GM12801 (cell line): Measurements from ENCODE around the gene BMPER.

Experiments used
- TF ChIP-seq, protein P1 (sequence below): IDR thresholded peaks from one replicate; pipeline ENCODE4 v1.5.1; 2011; ENCODE audit warnings: control low read depth; ENCODE audit not compliant: insufficient read length; ENCODE audit errors: extremely low read depth

The BMPER gene

DNA sequence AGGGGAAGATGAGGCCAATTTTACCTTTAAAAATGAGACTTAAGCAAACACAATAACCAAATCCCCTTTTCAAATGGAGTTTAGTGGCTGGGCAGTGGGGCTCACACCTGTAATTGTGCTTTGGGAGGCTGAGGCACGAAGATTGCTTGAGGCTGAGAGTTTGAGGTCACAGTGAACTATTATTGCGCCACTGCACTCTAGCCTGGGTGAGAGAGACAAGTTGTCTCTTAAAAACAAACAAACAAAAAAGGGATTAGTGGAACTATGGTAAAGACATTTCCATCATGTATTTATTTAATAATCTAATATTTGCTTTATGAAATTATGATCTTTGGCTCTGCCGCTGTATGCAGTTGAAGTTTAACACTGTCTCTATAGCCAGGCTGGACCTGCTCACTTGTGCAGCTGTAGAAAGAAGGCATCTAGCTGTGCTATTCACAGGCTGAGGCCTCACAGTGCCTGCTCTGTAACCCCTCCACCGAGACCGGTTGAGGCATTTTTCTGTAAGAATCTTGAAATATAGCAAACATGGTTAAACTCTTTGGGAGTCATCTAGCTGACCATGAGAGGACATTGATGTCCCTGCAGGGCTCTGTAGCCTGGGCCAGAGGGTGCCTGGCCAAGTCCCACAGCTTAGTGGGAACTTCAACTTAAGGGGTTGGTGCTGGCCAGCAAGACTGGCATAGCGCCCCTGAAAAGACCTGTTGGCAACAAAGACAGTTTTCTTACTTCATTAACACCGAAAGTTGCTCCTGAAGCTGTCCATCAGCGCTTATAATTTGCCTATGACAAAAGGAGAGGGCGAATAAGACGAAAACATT is 131.8 kb downstream of the BMPER start:
- TF ChIP-seq, protein P1, sequence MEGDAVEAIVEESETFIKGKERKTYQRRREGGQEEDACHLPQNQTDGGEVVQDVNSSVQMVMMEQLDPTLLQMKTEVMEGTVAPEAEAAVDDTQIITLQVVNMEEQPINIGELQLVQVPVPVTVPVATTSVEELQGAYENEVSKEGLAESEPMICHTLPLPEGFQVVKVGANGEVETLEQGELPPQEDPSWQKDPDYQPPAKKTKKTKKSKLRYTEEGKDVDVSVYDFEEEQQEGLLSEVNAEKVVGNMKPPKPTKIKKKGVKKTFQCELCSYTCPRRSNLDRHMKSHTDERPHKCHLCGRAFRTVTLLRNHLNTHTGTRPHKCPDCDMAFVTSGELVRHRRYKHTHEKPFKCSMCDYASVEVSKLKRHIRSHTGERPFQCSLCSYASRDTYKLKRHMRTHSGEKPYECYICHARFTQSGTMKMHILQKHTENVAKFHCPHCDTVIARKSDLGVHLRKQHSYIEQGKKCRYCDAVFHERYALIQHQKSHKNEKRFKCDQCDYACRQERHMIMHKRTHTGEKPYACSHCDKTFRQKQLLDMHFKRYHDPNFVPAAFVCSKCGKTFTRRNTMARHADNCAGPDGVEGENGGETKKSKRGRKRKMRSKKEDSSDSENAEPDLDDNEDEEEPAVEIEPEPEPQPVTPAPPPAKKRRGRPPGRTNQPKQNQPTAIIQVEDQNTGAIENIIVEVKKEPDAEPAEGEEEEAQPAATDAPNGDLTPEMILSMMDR = no peak

DNA sequence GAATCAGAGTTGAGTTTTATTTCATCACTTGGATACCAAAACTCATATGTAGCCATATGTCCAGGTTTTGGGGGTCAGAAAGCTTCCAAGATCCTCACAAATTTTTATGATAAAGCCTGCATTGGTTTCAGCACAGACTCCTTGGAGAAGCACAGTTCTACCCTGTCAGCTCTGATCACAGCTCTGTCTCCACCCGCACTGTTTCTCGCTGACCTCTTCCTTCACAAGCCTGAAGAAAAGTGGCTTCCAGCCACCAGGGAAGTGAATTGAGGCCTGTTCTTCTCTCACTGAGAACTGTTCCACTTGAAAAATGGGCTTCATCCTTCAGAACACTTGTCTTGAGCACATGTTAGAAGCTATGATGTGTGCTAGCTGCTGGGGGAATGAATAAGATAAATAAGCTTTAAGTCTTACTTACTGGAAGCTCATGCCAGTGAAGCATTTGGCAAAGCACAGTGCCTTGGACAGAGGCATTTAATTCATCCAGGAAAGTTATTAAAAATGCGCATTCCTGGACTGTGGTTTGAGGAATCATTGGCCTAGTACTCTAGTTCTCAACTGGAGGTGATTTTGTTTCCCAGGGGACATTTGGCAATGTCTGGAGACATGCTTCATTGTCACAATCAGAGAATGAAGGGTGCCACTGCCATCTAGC is 133.6 kb downstream of the BMPER start:
- TF ChIP-seq, protein P1 = no peak

DNA sequence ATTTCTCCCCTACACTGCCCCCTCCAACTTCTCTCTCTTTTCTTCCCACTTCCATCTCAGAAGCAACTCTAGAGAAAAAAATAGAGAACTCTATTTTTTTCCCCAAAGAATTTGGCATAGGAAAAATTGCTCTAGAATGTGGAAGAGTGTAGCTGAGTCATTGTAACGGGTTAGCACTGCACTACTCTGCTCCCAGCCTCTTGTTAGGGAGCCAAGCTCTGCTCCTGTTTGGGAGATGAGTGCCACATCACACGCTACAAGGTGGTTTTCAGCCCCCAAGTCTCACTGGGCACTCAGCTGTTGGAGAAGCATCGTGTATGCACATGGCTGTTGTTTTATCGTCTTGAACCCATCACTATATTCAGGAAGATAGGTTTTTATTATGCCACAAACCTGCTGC is 136.4 kb downstream of the BMPER start:
- TF ChIP-seq, protein P1 = no peak

DNA sequence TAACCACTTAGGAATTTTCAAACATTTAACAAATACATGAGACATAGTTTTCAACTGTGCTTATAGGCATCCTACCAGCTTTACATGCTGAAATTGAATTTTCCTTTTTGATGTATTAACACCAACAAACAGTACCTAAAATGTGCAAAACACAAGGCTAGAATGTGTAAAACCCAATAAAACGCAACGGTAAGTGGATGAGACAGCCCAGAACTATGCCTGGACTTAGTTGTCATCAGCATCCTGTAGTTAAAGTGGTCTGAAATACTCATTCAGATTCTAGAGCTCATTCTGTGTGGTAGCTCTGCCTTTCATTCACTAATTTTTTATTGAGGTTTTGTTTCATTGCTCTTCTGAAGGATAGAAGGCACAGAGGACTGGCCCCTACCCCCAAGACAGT is 137.1 kb downstream of the BMPER start:
- TF ChIP-seq, protein P1 = no peak

DNA sequence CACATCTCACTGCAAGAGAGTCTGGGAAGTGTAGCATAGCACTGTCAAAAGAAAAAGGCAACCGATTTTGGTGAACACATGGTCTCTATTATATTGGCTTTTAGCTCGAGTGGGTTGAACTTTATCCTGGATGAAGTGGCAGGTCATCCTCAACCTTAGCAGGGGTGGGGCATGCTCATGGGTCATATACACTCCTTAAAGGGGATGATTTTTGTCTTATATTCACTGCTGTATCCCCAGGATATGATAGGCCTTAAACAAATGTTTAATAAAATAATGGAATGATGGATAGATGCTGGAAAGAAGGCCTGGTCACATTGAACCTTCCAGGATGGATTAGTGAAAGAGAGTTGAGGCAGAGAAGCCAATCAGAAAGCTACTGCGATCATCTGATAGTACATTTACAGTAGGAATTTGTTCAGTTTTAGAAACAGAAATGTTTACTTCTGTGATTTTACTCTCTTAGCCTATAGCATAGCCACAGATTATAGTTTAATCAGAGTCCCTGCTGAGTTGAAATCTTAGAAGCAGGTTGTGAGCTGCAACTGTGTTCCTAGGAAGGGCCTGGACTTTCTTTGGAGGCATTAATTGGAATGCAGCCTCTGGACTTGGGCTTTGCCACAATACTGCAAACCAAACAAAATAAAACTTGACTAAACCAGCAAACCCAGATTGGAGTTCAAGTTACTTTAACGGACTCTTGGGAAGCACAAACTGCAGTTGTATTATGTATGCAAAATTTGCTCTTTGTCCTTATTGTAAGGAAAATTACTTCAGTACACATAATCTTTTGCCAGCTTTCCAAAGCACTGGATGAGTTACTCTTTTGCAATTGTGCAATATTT is 138.3 kb downstream of the BMPER start:
- TF ChIP-seq, protein P1 = no peak

DNA sequence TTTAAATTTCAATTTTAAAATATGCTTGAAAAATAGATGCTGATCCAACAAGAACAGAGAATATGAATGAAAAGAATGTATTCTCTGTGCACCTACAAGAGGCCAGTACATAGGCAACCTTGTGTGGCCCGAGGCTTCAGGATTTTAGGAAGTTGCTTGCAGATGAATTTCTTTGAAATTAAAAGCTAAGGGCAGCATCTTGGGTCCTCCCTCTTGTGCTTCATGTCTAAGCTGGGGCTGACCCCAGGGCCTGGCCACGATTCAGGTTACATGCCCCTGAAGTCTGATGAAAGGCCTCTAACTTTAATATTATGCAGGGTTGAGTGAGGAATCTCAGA is 138.9 kb downstream of the BMPER start:
- TF ChIP-seq, protein P1 = no peak

DNA sequence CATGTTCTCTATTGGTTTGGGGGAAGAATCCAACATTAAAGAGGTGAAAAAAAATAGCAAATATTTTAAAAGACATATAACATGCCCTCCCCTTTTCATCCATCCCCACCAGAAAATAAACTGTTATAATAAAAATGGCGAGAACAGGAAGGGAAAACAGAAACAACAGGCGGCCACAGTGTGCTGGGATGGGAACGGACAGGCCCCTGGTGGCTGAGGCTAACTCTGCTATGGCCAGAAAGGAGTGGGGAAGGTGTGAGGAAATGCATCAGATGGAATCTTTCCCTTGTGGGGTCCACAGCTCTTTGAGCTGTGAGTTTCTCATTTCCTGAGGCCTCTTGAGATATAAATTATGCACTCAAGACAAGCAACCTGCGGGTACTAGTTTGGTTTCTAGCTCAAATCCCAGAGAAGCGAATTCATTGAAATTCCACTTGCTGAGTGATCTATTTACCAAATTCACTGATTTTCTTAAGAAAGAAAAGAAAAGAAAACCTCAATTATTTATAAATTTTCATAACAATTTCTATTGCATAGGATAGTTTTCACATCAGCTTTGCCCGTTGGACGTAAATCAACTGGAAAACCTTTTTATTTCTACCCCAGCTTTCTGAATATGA is 139.5 kb downstream of the BMPER start:
- TF ChIP-seq, protein P1 = no peak
